ENCODE data around the gene DIO3. TPM values are rescaled to one million over a fixed set of nuclear protein-coding genes. Genes with fewer than 3 reads are reported as not detected.
"Not testable (repeated sequence)": the region's sequence is repeated elsewhere in the genome, so short reads cannot be mapped to it uniquely, and the experiment has no call there.

DIO3 gene
- total and polyA plus RNA-seq, 4 donors: 0.91 to 7.1 (median 1.4) TPM

- Histone ChIP-seq H3K27ac (ENCODE audit: low read depth in 1 of 2, low read length in 1 of 2) (no peak overlapping the region), H3K36me3 (ENCODE audit: control insufficient read depth in 4 of 4, insufficient read depth in 4 of 4, low read length in 4 of 4) (no peaks in the 10 kb centered on the region), H3K4me1 (ENCODE audit: control insufficient read depth in 5 of 5, insufficient read depth in 5 of 5, low read length in 5 of 5) (peaks cover 0 to 2% (median 0%) of the 10 kb centered on the region in 5 donors), H3K4me3 (no peak overlapping the region), H3K27me3 (ENCODE audit: control insufficient read depth in 3 of 3, insufficient read depth in 3 of 3, low read length in 2 of 3) (peaks cover 0 to 18% (median 0%) of the 10 kb centered on the region in 3 donors), H3K9ac (ENCODE audit: insufficient read depth in 1 of 2, low read length in 2 of 2) (no peak overlapping the region), H3K9me3 (ENCODE audit: control insufficient read depth in 4 of 4, insufficient read depth in 3 of 4, low read length in 3 of 4) (peaks cover 0 to 2% (median 0%) of the 10 kb centered on the region in 4 donors)
- ATAC-seq (ENCODE audit: insufficient read depth, low FRiP score) (no peak), DNase-seq (no peak)
- TF ChIP-seq CTCF (IDR thresholded peaks at IDR 0.05; ENCODE audit: control extremely low read depth, extremely low read depth): no peak
- WGBS, 2 donors: 88 to 93% methylated on average over 6 of the region's 6 CpGs
Measured at GRCh38 chr14:101553931-101554330, 7.4 kb upstream of the DIO3 start.

GRCh38 chr14:101554991-101555668, 6.2 kb upstream of the DIO3 start:
- Histone ChIP-seq H3K9ac (ENCODE audit: insufficient read depth in 1 of 2, low read length in 2 of 2) (no peak overlapping the region), H3K9me3 (ENCODE audit: control insufficient read depth in 4 of 4, insufficient read depth in 3 of 4, low read length in 3 of 4) (peaks cover 0 to 2% (median 0%) of the 10 kb centered on the region in 4 donors), H3K27ac (ENCODE audit: low read depth in 1 of 2, low read length in 1 of 2) (no peak overlapping the region), H3K36me3 (ENCODE audit: control insufficient read depth in 4 of 4, insufficient read depth in 4 of 4, low read length in 4 of 4) (no peaks in the 10 kb centered on the region), H3K4me3 (no peak overlapping the region), H3K4me1 (ENCODE audit: control insufficient read depth in 5 of 5, insufficient read depth in 5 of 5, low read length in 5 of 5) (peaks cover 0 to 2% (median 0%) of the 10 kb centered on the region in 5 donors), H3K27me3 (ENCODE audit: control insufficient read depth in 3 of 3, insufficient read depth in 3 of 3, low read length in 2 of 3) (peaks cover 0 to 26% (median 3%) of the 10 kb centered on the region in 3 donors)
- no peak for DNase-seq
- 78 to 86% methylated on average over 20 of the region's 20 CpGs for WGBS, 2 donors
- no peak for ATAC-seq (ENCODE audit: insufficient read depth, low FRiP score)
- no peak for TF ChIP-seq CTCF (IDR thresholded peaks at IDR 0.05; ENCODE audit: control extremely low read depth, extremely low read depth)

- H3K9me3 ChIP-seq (ENCODE audit: control insufficient read depth in 4 of 4, insufficient read depth in 3 of 4, low read length in 3 of 4); H3K9ac ChIP-seq (ENCODE audit: insufficient read depth in 1 of 2, low read length in 2 of 2); DNase-seq; H3K4me3 ChIP-seq; H3K27ac ChIP-seq (ENCODE audit: low read depth in 1 of 2, low read length in 1 of 2); ATAC-seq (ENCODE audit: insufficient read depth, low FRiP score); H3K4me1 ChIP-seq (ENCODE audit: control insufficient read depth in 5 of 5, insufficient read depth in 5 of 5, low read length in 5 of 5); H3K36me3 ChIP-seq (ENCODE audit: control insufficient read depth in 4 of 4, insufficient read depth in 4 of 4, low read length in 4 of 4): not testable (repeated sequence)
- H3K27me3 ChIP-seq (ENCODE audit: control insufficient read depth in 3 of 3, insufficient read depth in 3 of 3, low read length in 2 of 3): peaks cover 0 to 26% (median 3%) of the 10 kb centered on the region in 3 donors
- 92 to 94% methylated on average over 5 of the region's 5 CpGs for WGBS, 2 donors
Measured at GRCh38 chr14:101555669-101556043, 5.6 kb upstream of the DIO3 start.

- 87 to 91% methylated on average over 10 of the region's 10 CpGs for WGBS, 2 donors
Measured at GRCh38 chr14:101556131-101556530, 5.2 kb upstream of the DIO3 start.

More at GRCh38 chr14:101556131-101556530, 5.2 kb upstream of the DIO3 start:
- no peak for ATAC-seq (ENCODE audit: insufficient read depth, low FRiP score)
- Histone ChIP-seq H3K4me3 (no peak overlapping the region), H3K4me1 (ENCODE audit: control insufficient read depth in 5 of 5, insufficient read depth in 5 of 5, low read length in 5 of 5) (peaks cover 0 to 2% (median 0%) of the 10 kb centered on the region in 5 donors), H3K9me3 (ENCODE audit: control insufficient read depth in 4 of 4, insufficient read depth in 3 of 4, low read length in 3 of 4) (peaks cover 0 to 5% (median 0%) of the 10 kb centered on the region in 4 donors), H3K9ac (ENCODE audit: insufficient read depth in 1 of 2, low read length in 2 of 2) (no peak overlapping the region), H3K27ac (ENCODE audit: low read depth in 1 of 2, low read length in 1 of 2) (no peak overlapping the region), H3K27me3 (ENCODE audit: control insufficient read depth in 3 of 3, insufficient read depth in 3 of 3, low read length in 2 of 3) (peaks cover 0 to 26% (median 3%) of the 10 kb centered on the region in 3 donors), H3K36me3 (ENCODE audit: control insufficient read depth in 4 of 4, insufficient read depth in 4 of 4, low read length in 4 of 4) (no peaks in the 10 kb centered on the region)
- DNase-seq: no peak
- no peak for TF ChIP-seq CTCF (IDR thresholded peaks at IDR 0.05; ENCODE audit: control extremely low read depth, extremely low read depth)
